HepG2 (cell line): Measurements from ENCODE around the gene METAP1. TPM values are rescaled to one million over a fixed set of nuclear protein-coding genes. Genes with fewer than 3 reads are reported as not detected.

Experiments
- ATAC-seq: fragments of 200-7000 bp; cut with Tn5 transposase; 3 replicates; pipeline ENCODE4 v1.9.1; 2020; ENCODE audit warnings: mild to moderate bottlenecking, moderate library complexity
- BruUV-seq: library from RNA; stranded (reverse); fragments of 400-500 nt; replicated peaks from 2 replicates; lab custom pipeline; 2021; lab: Mats Ljungman, UMichigan
- CTCF ChIA-PET: fragments of 300-600 bp; formaldehyde crosslinking; extraction: SDS; loops from one replicate; lab custom pipeline; 2021; ENCODE audit warnings: low total read pairs, inconsistent platforms, low intra/inter-chr PET ratio; lab: Yijun Ruan, JAX
- POLR2A ChIA-PET: fragments of 350-600 bp; sonication (Branson Sonifier 250); formaldehyde crosslinking; loops from one replicate; lab custom pipeline; 2020; ENCODE audit warnings: antibody characterized with exemption, inconsistent platforms; lab: Yijun Ruan, JAX
- DNase-seq: peaks from one replicate; pipeline ENCODE4 v3.0.0-alpha.2; 2015; ENCODE audit warnings: low spot score
- FAIRE-seq: peaks from 3 replicates; lab custom pipeline; 2011; peaks lifted over from hg19 to GRCh38; lab: Jason Lieb, UNC
- H2AFZ ChIP-seq: one replicate; pipeline ENCODE4 v1.6.1; 2011; ENCODE audit warnings: low read length, inconsistent platforms
- H3K27ac ChIP-seq: fragments of 300-600 bp; 3 replicates; pipeline ENCODE4 v1.8.0; 2011; ENCODE audit warnings: mixed run types, mild to moderate bottlenecking, mixed read lengths, low read length, inconsistent platforms; ENCODE audit not compliant: insufficient read depth; ENCODE audit errors: extremely low read length
- H3K27me3 ChIP-seq, 2 experiments: fragments of 200-600 bp in 1 of 2; 2 replicates in 1 of 2; 3 replicates in 1 of 2; pipeline versions ENCODE4 v1.6.0 to v1.8.0; 2011; ENCODE audit warnings: low read length in 2 of 2, mild to moderate bottlenecking in 2 of 2, moderate library complexity in 2 of 2, inconsistent platforms in 1 of 2; ENCODE audit not compliant: insufficient read depth in 2 of 2, control insufficient read depth in 1 of 2
- H3K36me3 ChIP-seq, 2 experiments: fragments of 200-600 bp in 1 of 2; replicated peaks in 1 of 2; 2 replicates in 1 of 2; 3 replicates in 1 of 2; pipeline versions ENCODE4 v1.5.1 to v1.8.0; 2011; ENCODE audit warnings: low read length in 2 of 2, inconsistent platforms in 1 of 2; ENCODE audit not compliant: insufficient read depth in 2 of 2, control insufficient read depth in 1 of 2
- H3K4me1 ChIP-seq: 2 replicates; pipeline ENCODE4 v1.5.1; 2012; ENCODE audit warnings: low read length, inconsistent platforms; ENCODE audit not compliant: insufficient read depth
- H3K4me2 ChIP-seq: 2 replicates; pipeline ENCODE4 v1.6.0; 2011; ENCODE audit warnings: low read depth, low read length, inconsistent platforms
- H3K4me3 ChIP-seq, 3 experiments: fragments of 200-600 bp in 1 of 3; sonication (generic), shearing (Covaris generic) in 1 of 3; replicated peaks in 1 of 3; 2 replicates each; pipeline ENCODE4 v1.5.1; 2011 to 2016; ENCODE audit warnings: low read length in 3 of 3, inconsistent platforms in 2 of 3, low read depth in 2 of 3, mild to moderate bottlenecking in 2 of 3, control low read depth in 1 of 3, mixed read lengths in 1 of 3; ENCODE audit not compliant: insufficient read depth in 1 of 3
- H3K79me2 ChIP-seq: one replicate; pipeline ENCODE4 v1.6.1; 2011; ENCODE audit warnings: low read length, inconsistent platforms; ENCODE audit not compliant: insufficient read depth
- H3K9ac ChIP-seq: 2 replicates; pipeline ENCODE4 v1.6.0; 2011; ENCODE audit warnings: mild to moderate bottlenecking, low read depth, low read length, inconsistent platforms; ENCODE audit not compliant: insufficient read depth
- H3K9me3 ChIP-seq: 2 replicates; pipeline ENCODE4 v1.5.1; 2012; ENCODE audit warnings: mild to moderate bottlenecking, low read length
- H4K20me1 ChIP-seq: 2 replicates; pipeline ENCODE4 v1.6.0; 2011; ENCODE audit warnings: inconsistent platforms, mild to moderate bottlenecking, low read length, moderate library complexity; ENCODE audit not compliant: insufficient read depth
- ARHGAP35 ChIP-seq: sonication (generic); formaldehyde crosslinking; IDR thresholded peaks from 2 replicates; pipeline ENCODE4 v1.9.0; 2022; ENCODE audit warnings: mild to moderate bottlenecking, inconsistent platforms, moderate library complexity, missing genetic modification reagents, borderline replicate concordance
- ATF7 ChIP-seq, 2 experiments: fragments of 450-650 bp in 1 of 2; sonication (generic) in 1 of 2; formaldehyde crosslinking in 1 of 2; IDR thresholded peaks; 2 replicates each; pipeline versions ENCODE4 v1.4.0 to v1.6.1; 2016 to 2020; ENCODE audit warnings: antibody characterized with exemption in 1 of 2, mild to moderate bottlenecking in 1 of 2, missing genetic modification reagents in 1 of 2
- MLXIP ChIP-seq: sonication (generic); formaldehyde crosslinking; IDR thresholded peaks from 2 replicates; pipeline ENCODE4 v1.9.0; 2021; ENCODE audit warnings: missing genetic modification reagents, borderline replicate concordance
- RNF2 ChIP-seq: fragments of 450-650 bp; conservative IDR thresholded peaks from 2 replicates; pipeline ENCODE4 v1.6.1; 2016; ENCODE audit warnings: low read depth
- TFDP2 ChIP-seq: sonication (generic); formaldehyde crosslinking; IDR thresholded peaks from 2 replicates; pipeline ENCODE4 v1.4.0; 2020; ENCODE audit warnings: missing genetic modification reagents
- ZNF142 ChIP-seq: sonication (generic); formaldehyde crosslinking; IDR thresholded peaks from 2 replicates; pipeline ENCODE4 v1.4.0; 2020; ENCODE audit warnings: missing genetic modification reagents
- ZNF891 ChIP-seq: sonication (generic); formaldehyde crosslinking; IDR thresholded peaks from 2 replicates; pipeline ENCODE4 v1.5.0; 2020; ENCODE audit warnings: mild to moderate bottlenecking, missing genetic modification reagents
- WGBS: methylation state at CpG from one replicate; pipeline ENCODE4 v1.1.6; 2017; ENCODE audit warnings: low lambda C conversion rate; 5-methylcytosine and 5-hydroxymethylcytosine counted together
- in situ Hi-C: cut with HindIII; loops from 2 replicates; pipeline ENCODE4 v1.10.0; 2017; ENCODE audit warnings: low pct_unique_long_range_greater_than_20kb; ENCODE audit not compliant: extremely low pct_ligation_motif_present
- intact Hi-C: fragments of 100-400 bp; cut with micrococcal nuclease; formaldehyde crosslinking; loops from one replicate; pipeline ENCODE4 v1.10.0; 2022; ENCODE audit not compliant: unreplicated experiment
- polyA plus RNA-seq, 8 experiments: library from polyadenylated mRNA; depleted of rRNA in 3 of 8; stranded (reverse) in 7 of 8; unstranded in 1 of 8; fragments of >200 nt; fragmentation: Illumina TruSeq in 4 of 8; extraction: Trizol in 4 of 8; gene quantifications; 2 replicates each; pipeline versions ENCODE4 v1.2.1 to v1.2.3, GENCODE V29; 2011 to 2016; ENCODE audit warnings: low read depth in 4 of 8, missing spikeins in 1 of 8, mixed read lengths in 1 of 8; ENCODE audit not compliant: insufficient read depth in 1 of 8
- total RNA-seq, 5 experiments: library from RNA; depleted of rRNA; stranded (reverse); fragments of >200 nt; fragmentation: Illumina TruSeq; extraction: Trizol; gene quantifications; 2 replicates each; pipeline ENCODE4 v1.2.3, GENCODE V29; 2016; ENCODE audit warnings: low read depth in 1 of 5

The METAP1 gene
- total and polyA plus RNA-seq, 2 of the 13 experiments (the other 11 are each of a cell fraction or from before 2014, with no cell fraction given): 44.9 to 53.5 TPM

GRCh38 chr4:99079625-99080295, 84.2 kb downstream of the METAP1 start:
- in situ Hi-C loops: no loop called here

More at GRCh38 chr4:99079625-99080295, 84.2 kb downstream of the METAP1 start:
- peaks cover 9% of the 10 kb centered on the region; the same call in 1 of the 2 replicates for H4K20me1 ChIP-seq
- no peak overlapping the region for H3K4me3 ChIP-seq
- peaks cover 33% of the 10 kb centered on the region for H3K79me2 ChIP-seq
- TF ChIP-seq ZNF142 (CRISPR knock-in tag) (no peak), TFDP2 (no peak), RNF2 (no peak), ZNF891 (CRISPR knock-in tag) (no peak), ATF7 (IDR thresholded peaks at IDR 0.05) (no peak), ATF7 (CRISPR knock-in tag; IDR thresholded peaks at IDR 0.05) (no peak), ARHGAP35 (CRISPR knock-in tag) (no peak), MLXIP (CRISPR knock-in tag) (no peak)
- TF ChIP-seq, all 625 proteins: peak for 0
- H2AFZ ChIP-seq: no peak overlapping the region
- H3K4me1 ChIP-seq: peaks cover 70% of the 10 kb centered on the region
- DNase-seq (no peak), FAIRE-seq (no peak), ATAC-seq (no peak)
- ChIA-PET CTCF (no interaction called here), POLR2A (interaction anchor here (0.9 to 1.7 kb wide), 3 partner anchors 9 to 324 kb away, joined by 4 to 6 read pairs (median 4); partner anchors contain the start of genes ADH5 and METAP1)
- H3K9me3 ChIP-seq: no peaks in the 10 kb centered on the region
- H3K9ac ChIP-seq: no peak overlapping the region
- H3K27me3 ChIP-seq: no peaks in the 10 kb centered on the region
- no peak overlapping the region for H3K4me2 ChIP-seq
- no peak overlapping the region for H3K27ac ChIP-seq
- no TSS peak for BruUV-seq
- WGBS: 91% methylated on average over 5 of the region's 5 CpGs
- H3K36me3 ChIP-seq: peaks cover 23 to 87% of the 10 kb centered on the region in 2 experiments
- intact Hi-C loops: loop anchor here (5.0 to 10.0 kb wide), 3 partner anchors 135 to 808 kb away; partner anchors contain the start of gene ADH6
